ENCODE results near the gene LIX1. TPM values are rescaled to one million over a fixed set of nuclear protein-coding genes. Genes with fewer than 3 reads are reported as not detected.
A peak's percentile ranks its signal among the peaks of the same experiment; 100 is the strongest.

Gene LIX1
- total RNA-seq, 1 experiment from 2014 or later: not detected

GRCh38 chr5:97097326-97098230 is 44.8 kb downstream of the LIX1 start:
- Histone ChIP-seq H3K4me3 (ENCODE audit: low read length) (no peak overlapping the region), H3K4me1 (ENCODE audit: insufficient read depth, low read length) (no peaks in the 10 kb centered on the region), H2AFZ (ENCODE audit: low read length) (no peak overlapping the region), H3F3A (ENCODE audit: low read length, unreplicated experiment) (no peaks in the 10 kb centered on the region), H3K9me2 (replicated peaks; ENCODE audit: low read length) (no peaks in the 10 kb centered on the region), H4K20me1 (ENCODE audit: low read length) (no peaks in the 10 kb centered on the region), H3K9ac (ENCODE audit: low read length) (no peak overlapping the region), H3K27ac (ENCODE audit: low read length) (no peak overlapping the region), H3K36me3 (ENCODE audit: low read depth, low read length) (no peaks in the 10 kb centered on the region), H3K4me2 (ENCODE audit: low read length) (no peak overlapping the region), H3K9me3 (ENCODE audit: low read length) (no peaks in the 10 kb centered on the region), H3K79me2 (ENCODE audit: low read length) (no peaks in the 10 kb centered on the region), H3K27me3 (ENCODE audit: low read length) (peaks cover 6% of the 10 kb centered on the region; the same call in 1 of the 2 replicates)
- DNase-seq: no peak
- intact Hi-C loops (cut with micrococcal nuclease): no loop called here
- no TSS peak for BruUV-seq (replicated peaks)
- CTCF ChIA-PET: no interaction called here
- no peak for ATAC-seq
- POLR2A ChIA-PET (ENCODE audit: unreplicated experiment): no interaction called here
- TF ChIP-seq EZH2 (IDR thresholded peaks at IDR 0.05; ENCODE audit: low read length, unreplicated experiment) (no peak), EZH2phosphoT487 (IDR thresholded peaks at IDR 0.05; ENCODE audit: borderline replicate concordance, low read length) (no peak), CTCF (conservative IDR thresholded peaks at IDR 0.05; ENCODE audit: low read depth, low read length) (no peak)

GRCh38 chr5:97096846-97097245 is 45.6 kb downstream of the LIX1 start:
- H3K36me3 ChIP-seq (ENCODE audit: low read depth, low read length): no peaks in the 10 kb centered on the region
- H3K4me1 ChIP-seq (ENCODE audit: insufficient read depth, low read length): no peaks in the 10 kb centered on the region
- TF ChIP-seq EZH2 (IDR thresholded peaks at IDR 0.05; ENCODE audit: low read length, unreplicated experiment) (no peak), CTCF (conservative IDR thresholded peaks at IDR 0.05; ENCODE audit: low read depth, low read length) (no peak), EZH2phosphoT487 (IDR thresholded peaks at IDR 0.05; ENCODE audit: borderline replicate concordance, low read length) (no peak)
- H3K9me3 ChIP-seq (ENCODE audit: low read length): no peaks in the 10 kb centered on the region
- ChIA-PET POLR2A (ENCODE audit: unreplicated experiment) (no interaction called here), CTCF (no interaction called here)
- no peak for DNase-seq
- no peak overlapping the region for H3K27ac ChIP-seq (ENCODE audit: low read length)
- intact Hi-C loops (cut with micrococcal nuclease): no loop called here
- no peak overlapping the region for H3K9ac ChIP-seq (ENCODE audit: low read length)
- no TSS peak for BruUV-seq (replicated peaks)
- no peak overlapping the region for H3K4me2 ChIP-seq (ENCODE audit: low read length)
- H2AFZ ChIP-seq (ENCODE audit: low read length): no peak overlapping the region
- no peaks in the 10 kb centered on the region for H3K9me2 ChIP-seq (replicated peaks; ENCODE audit: low read length)
- no peaks in the 10 kb centered on the region for H3F3A ChIP-seq (ENCODE audit: low read length, unreplicated experiment)
- peaks cover 14% of the 10 kb centered on the region for H3K27me3 ChIP-seq (ENCODE audit: low read length)
- H3K4me3 ChIP-seq (ENCODE audit: low read length): no peak overlapping the region
- ATAC-seq: no peak
- H3K79me2 ChIP-seq (ENCODE audit: low read length): no peaks in the 10 kb centered on the region
- no peaks in the 10 kb centered on the region for H4K20me1 ChIP-seq (ENCODE audit: low read length)

GRCh38 chr5:97096191-97096590 is 46.2 kb downstream of the LIX1 start:
- H3K4me1 ChIP-seq (ENCODE audit: insufficient read depth, low read length): no peaks in the 10 kb centered on the region
- CTCF ChIA-PET: no interaction called here
- BruUV-seq (replicated peaks): no TSS peak

More at GRCh38 chr5:97096191-97096590, 46.2 kb downstream of the LIX1 start:
- no peak overlapping the region for H3K4me3 ChIP-seq (ENCODE audit: low read length)
- peaks cover 19% of the 10 kb centered on the region for H3K27me3 ChIP-seq (ENCODE audit: low read length)
- intact Hi-C loops (cut with micrococcal nuclease): no loop called here
- peak overlapping the region; percentile 14; the same call in 1 of the 2 replicates for H2AFZ ChIP-seq (ENCODE audit: low read length)
- H3K9me2 ChIP-seq (replicated peaks; ENCODE audit: low read length): no peaks in the 10 kb centered on the region
- POLR2A ChIA-PET (ENCODE audit: unreplicated experiment): interaction anchor here (0.6 kb wide), 1 partner anchor 135 kb away, joined by 4 read pairs; no protein-coding TSS in a partner anchor
- H3K9me3 ChIP-seq (ENCODE audit: low read length): no peaks in the 10 kb centered on the region
- no peak for ATAC-seq
- no peaks in the 10 kb centered on the region for H3K79me2 ChIP-seq (ENCODE audit: low read length)
- H3K36me3 ChIP-seq (ENCODE audit: low read depth, low read length): no peaks in the 10 kb centered on the region
- no peaks in the 10 kb centered on the region for H4K20me1 ChIP-seq (ENCODE audit: low read length)
- no peak overlapping the region for H3K4me2 ChIP-seq (ENCODE audit: low read length)
- H3F3A ChIP-seq (ENCODE audit: low read length, unreplicated experiment): no peaks in the 10 kb centered on the region
- H3K9ac ChIP-seq (ENCODE audit: low read length): no peak overlapping the region
- DNase-seq: no peak
- TF ChIP-seq CTCF (conservative IDR thresholded peaks at IDR 0.05; ENCODE audit: low read depth, low read length): no peak
- TF ChIP-seq EZH2 (IDR thresholded peaks at IDR 0.05; ENCODE audit: low read length, unreplicated experiment): no peak
- no peak for TF ChIP-seq EZH2phosphoT487 (IDR thresholded peaks at IDR 0.05; ENCODE audit: borderline replicate concordance, low read length)
- no peak overlapping the region for H3K27ac ChIP-seq (ENCODE audit: low read length)
